ENCODE measurements around the gene RPS6KC1. TPM values are rescaled to one million over a fixed set of nuclear protein-coding genes. Genes with fewer than 3 reads are reported as not detected.

The RPS6KC1 gene
- total RNA-seq, 2 experiments from 2014 or later: 6.2 to 7.0 TPM

DNA sequence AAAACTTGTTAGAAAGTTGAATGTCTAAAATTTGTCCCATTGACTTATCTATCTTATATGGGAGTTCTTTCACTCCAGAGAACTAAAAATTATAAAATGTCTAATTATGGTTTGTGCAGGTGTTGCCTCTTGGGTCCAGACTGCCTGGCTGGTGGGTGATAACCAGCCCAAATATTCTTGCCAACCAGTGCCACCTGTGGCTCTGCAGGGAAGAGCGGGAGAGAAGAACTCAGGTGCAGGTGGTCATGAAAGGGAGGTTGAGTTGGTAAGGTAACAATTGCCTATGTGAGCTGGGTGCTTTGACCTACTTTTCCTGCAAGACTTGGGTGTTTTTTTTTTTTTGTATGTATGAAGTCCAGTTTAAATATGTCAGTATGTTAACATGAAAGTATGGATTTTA lies 10.2 kb downstream of the RPS6KC1 start:
- Histone ChIP-seq H3K4me1 (ENCODE audit: insufficient read depth, low read length) (no peaks in the 10 kb centered on the region), H3K36me3 (ENCODE audit: insufficient read depth, low read length) (no peaks in the 10 kb centered on the region), H3K27me3 (ENCODE audit: control insufficient read depth in 1 of 2, insufficient read depth in 2 of 2, low read length in 2 of 2) (no peaks in the 10 kb centered on the region), H3K27ac (ENCODE audit: low read depth in 1 of 2, low read length in 2 of 2) (no peak overlapping the region), H3K9me3 (ENCODE audit: control insufficient read depth in 1 of 2, insufficient read depth in 1 of 2, low read length in 2 of 2) (no peaks in the 10 kb centered on the region), H3K4me3 (ENCODE audit: low read length) (no peak overlapping the region)
- H3K27ac Mint-ChIP-seq: no peak overlapping the region
- DNase-seq (no peak), ATAC-seq (ENCODE audit: poor library complexity) (no peak)
- peaks cover 7% of the 10 kb centered on the region for H3K36me3 Mint-ChIP-seq (ENCODE audit: low read depth)
- H3K4me1 Mint-ChIP-seq (ENCODE audit: low read depth): peaks cover 20% of the 10 kb centered on the region
- ChIA-PET CTCF (no interaction called here), POLR2A (no interaction called here)
- TF ChIP-seq, protein P1, sequence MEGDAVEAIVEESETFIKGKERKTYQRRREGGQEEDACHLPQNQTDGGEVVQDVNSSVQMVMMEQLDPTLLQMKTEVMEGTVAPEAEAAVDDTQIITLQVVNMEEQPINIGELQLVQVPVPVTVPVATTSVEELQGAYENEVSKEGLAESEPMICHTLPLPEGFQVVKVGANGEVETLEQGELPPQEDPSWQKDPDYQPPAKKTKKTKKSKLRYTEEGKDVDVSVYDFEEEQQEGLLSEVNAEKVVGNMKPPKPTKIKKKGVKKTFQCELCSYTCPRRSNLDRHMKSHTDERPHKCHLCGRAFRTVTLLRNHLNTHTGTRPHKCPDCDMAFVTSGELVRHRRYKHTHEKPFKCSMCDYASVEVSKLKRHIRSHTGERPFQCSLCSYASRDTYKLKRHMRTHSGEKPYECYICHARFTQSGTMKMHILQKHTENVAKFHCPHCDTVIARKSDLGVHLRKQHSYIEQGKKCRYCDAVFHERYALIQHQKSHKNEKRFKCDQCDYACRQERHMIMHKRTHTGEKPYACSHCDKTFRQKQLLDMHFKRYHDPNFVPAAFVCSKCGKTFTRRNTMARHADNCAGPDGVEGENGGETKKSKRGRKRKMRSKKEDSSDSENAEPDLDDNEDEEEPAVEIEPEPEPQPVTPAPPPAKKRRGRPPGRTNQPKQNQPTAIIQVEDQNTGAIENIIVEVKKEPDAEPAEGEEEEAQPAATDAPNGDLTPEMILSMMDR (IDR thresholded peaks at IDR 0.05): no peak
- no peaks in the 10 kb centered on the region for H3K9me3 Mint-ChIP-seq
- H3K27me3 Mint-ChIP-seq: no peaks in the 10 kb centered on the region
- no peak overlapping the region for H3K4me3 Mint-ChIP-seq
- intact Hi-C loops (cut with DNase I, micrococcal nuclease): no loop called here

DNA sequence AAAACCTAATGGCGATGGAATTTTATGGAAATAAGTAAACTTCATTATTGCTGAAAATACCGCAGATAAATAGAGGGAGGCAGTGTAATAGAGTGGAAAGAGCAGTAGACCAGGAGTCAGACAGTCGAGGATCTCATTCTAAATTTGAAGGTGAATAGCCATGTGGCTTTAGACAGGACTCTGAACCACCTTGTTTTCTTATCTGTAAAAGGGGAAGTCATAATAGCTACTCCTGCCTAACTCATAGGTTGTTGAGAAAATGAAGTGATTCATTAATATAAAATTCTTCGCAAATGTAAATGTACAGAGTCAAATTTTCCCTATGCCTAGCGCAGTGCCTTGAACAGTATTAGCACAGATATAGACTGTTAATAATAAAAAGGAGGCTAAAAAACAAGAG lies 14.8 kb downstream of the RPS6KC1 start:
- no peak overlapping the region for H3K27ac ChIP-seq (ENCODE audit: low read depth in 1 of 2, low read length in 2 of 2)
- no peaks in the 10 kb centered on the region for H3K27me3 ChIP-seq (ENCODE audit: control insufficient read depth in 1 of 2, insufficient read depth in 2 of 2, low read length in 2 of 2)
- ChIA-PET POLR2A (no interaction called here), CTCF (no interaction called here)
- no peak for ATAC-seq (ENCODE audit: poor library complexity)
- Mint-ChIP-seq H3K4me3 (no peak overlapping the region), H3K27ac (no peak overlapping the region), H3K9me3 (no peaks in the 10 kb centered on the region), H3K4me1 (ENCODE audit: low read depth) (peaks cover 20% of the 10 kb centered on the region), H3K36me3 (ENCODE audit: low read depth) (peaks cover 7% of the 10 kb centered on the region), H3K27me3 (no peaks in the 10 kb centered on the region)
- no peaks in the 10 kb centered on the region for H3K9me3 ChIP-seq (ENCODE audit: control insufficient read depth in 1 of 2, insufficient read depth in 1 of 2, low read length in 2 of 2)
- TF ChIP-seq, protein P1 (IDR thresholded peaks at IDR 0.05): no peak
- H3K4me3 ChIP-seq (ENCODE audit: low read length): no peak overlapping the region
- H3K36me3 ChIP-seq (ENCODE audit: insufficient read depth, low read length): no peaks in the 10 kb centered on the region
- DNase-seq: no peak
- no peaks in the 10 kb centered on the region for H3K4me1 ChIP-seq (ENCODE audit: insufficient read depth, low read length)
- intact Hi-C loops (cut with DNase I, micrococcal nuclease): no loop called here

DNA sequence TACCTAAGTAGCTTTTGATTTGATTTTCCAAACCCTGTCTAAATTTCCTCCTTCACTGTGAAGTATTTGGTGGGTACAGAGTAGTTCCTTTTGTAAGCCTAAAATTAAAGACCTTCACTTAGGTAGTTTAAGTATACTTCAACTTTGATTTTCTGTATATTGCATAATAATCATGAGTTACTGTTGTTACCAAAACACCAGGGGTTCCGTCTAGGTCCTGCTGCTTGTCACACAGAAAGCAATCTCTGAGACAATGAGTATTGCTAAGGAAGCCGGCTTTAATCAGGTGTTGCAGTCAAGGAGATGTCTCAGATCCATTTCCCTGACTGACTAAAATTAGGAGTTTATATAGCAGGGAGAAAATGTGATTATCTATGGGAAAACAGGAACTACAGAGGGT lies 15.3 kb downstream of the RPS6KC1 start:
- ATAC-seq (ENCODE audit: poor library complexity): no peak
- DNase-seq: no peak
- Histone ChIP-seq H3K27ac (ENCODE audit: low read depth in 1 of 2, low read length in 2 of 2) (no peak overlapping the region), H3K27me3 (ENCODE audit: control insufficient read depth in 1 of 2, insufficient read depth in 2 of 2, low read length in 2 of 2) (no peaks in the 10 kb centered on the region), H3K4me1 (ENCODE audit: insufficient read depth, low read length) (no peaks in the 10 kb centered on the region), H3K9me3 (ENCODE audit: control insufficient read depth in 1 of 2, insufficient read depth in 1 of 2, low read length in 2 of 2) (no peaks in the 10 kb centered on the region), H3K36me3 (ENCODE audit: insufficient read depth, low read length) (no peaks in the 10 kb centered on the region), H3K4me3 (ENCODE audit: low read length) (no peak overlapping the region)
- peaks cover 4% of the 10 kb centered on the region for H3K36me3 Mint-ChIP-seq (ENCODE audit: low read depth)
- intact Hi-C loops (cut with DNase I, micrococcal nuclease): no loop called here
- ChIA-PET CTCF (no interaction called here), POLR2A (no interaction called here)
- H3K27ac Mint-ChIP-seq: no peak overlapping the region
- no peaks in the 10 kb centered on the region for H3K9me3 Mint-ChIP-seq
- H3K4me1 Mint-ChIP-seq (ENCODE audit: low read depth): peaks cover 17% of the 10 kb centered on the region
- H3K27me3 Mint-ChIP-seq: no peaks in the 10 kb centered on the region
- TF ChIP-seq, protein P1 (IDR thresholded peaks at IDR 0.05): no peak
- no peak overlapping the region for H3K4me3 Mint-ChIP-seq

All from CD4-positive, alpha-beta T cell (primary cell).